PC-3 (cell line): ENCODE results near the gene DENND6B. TPM values are rescaled to one million over a fixed set of nuclear protein-coding genes. Genes with fewer than 3 reads are reported as not detected.

Experiments
- ATAC-seq: fragments of 200-7000 bp; cut with Tn5 transposase; 2 replicates; pipeline ENCODE4 v1.9.1; 2020; ENCODE audit warnings: mild to moderate bottlenecking, moderate library complexity
- BruUV-seq: library from RNA; stranded (reverse); fragments of 400-500 nt; replicated peaks from 2 replicates; lab custom pipeline; 2021; lab: Mats Ljungman, UMichigan
- CTCF ChIA-PET: fragments of 300-600 bp; sonication (Branson Sonifier 250); formaldehyde crosslinking; loops from one replicate; lab custom pipeline; 2022; ENCODE audit warnings: antibody characterized with exemption; lab: Charles Lee
- POLR2A ChIA-PET: fragments of 300-600 bp; sonication (Branson Sonifier 250); formaldehyde crosslinking; loops from one replicate; lab custom pipeline; 2022; ENCODE audit warnings: antibody characterized with exemption; ENCODE audit not compliant: unreplicated experiment; lab: Charles Lee
- DNase-seq: peaks from one replicate; pipeline ENCODE4 v3.0.0-alpha.2; 2015
- H2AFZ ChIP-seq: fragments of 300-600 bp; sonication (generic); 2 replicates; pipeline ENCODE4 v1.6.0; 2016; ENCODE audit warnings: antibody characterized with exemption, low read length
- H3F3A ChIP-seq: fragments of 300-600 bp; sonication (generic); one replicate; pipeline ENCODE4 v1.6.0; 2017; ENCODE audit warnings: antibody characterized with exemption, low read length, control low read depth, mild to moderate bottlenecking; ENCODE audit not compliant: unreplicated experiment
- H3K27ac ChIP-seq: fragments of 300-600 bp; sonication (generic); 2 replicates; pipeline ENCODE4 v1.5.1; 2016; ENCODE audit warnings: mild to moderate bottlenecking, low read length
- H3K27me3 ChIP-seq: fragments of 300-600 bp; sonication (generic); 2 replicates; pipeline ENCODE4 v1.6.1; 2016; ENCODE audit warnings: low read length, mixed read lengths
- H3K36me3 ChIP-seq: fragments of 300-600 bp; sonication (generic); 2 replicates; pipeline ENCODE4 v1.6.1; 2016; ENCODE audit warnings: low read depth, mixed run types, low read length, mixed read lengths
- H3K4me1 ChIP-seq: fragments of 300-600 bp; sonication (generic); 2 replicates; pipeline ENCODE4 v1.5.1; 2016; ENCODE audit warnings: low read length; ENCODE audit not compliant: insufficient read depth
- H3K4me2 ChIP-seq: fragments of 300-600 bp; sonication (generic); 2 replicates; pipeline ENCODE4 v1.6.0; 2016; ENCODE audit warnings: low read length
- H3K4me3 ChIP-seq: fragments of 300-600 bp; sonication (generic); 2 replicates; pipeline ENCODE4 v1.5.1; 2016; ENCODE audit warnings: mild to moderate bottlenecking, low read length, mixed read lengths
- H3K79me2 ChIP-seq: fragments of 300-600 bp; sonication (generic); 2 replicates; pipeline ENCODE4 v1.6.1; 2017; ENCODE audit warnings: low read length, mixed read lengths
- H3K9ac ChIP-seq: fragments of 300-600 bp; sonication (generic); 2 replicates; pipeline ENCODE4 v1.6.0; 2016; ENCODE audit warnings: mild to moderate bottlenecking, low read length
- H3K9me2 ChIP-seq: fragments of 300-600 bp; sonication (generic); replicated peaks from 2 replicates; pipeline ENCODE4 v1.6.1; 2016; ENCODE audit warnings: mixed run types, low read length, mixed read lengths
- H3K9me3 ChIP-seq: fragments of 300-600 bp; sonication (generic); 2 replicates; pipeline ENCODE4 v1.6.1; 2016; ENCODE audit warnings: low read length, mixed read lengths
- H4K20me1 ChIP-seq: fragments of 300-600 bp; sonication (generic); 2 replicates; pipeline ENCODE4 v1.6.1; 2016; ENCODE audit warnings: low read length, mixed read lengths
- CTCF ChIP-seq: fragments of 300-600 bp; sonication (generic); conservative IDR thresholded peaks from 2 replicates; pipeline ENCODE4 v1.5.1; 2017; ENCODE audit warnings: antibody characterized with exemption, low read depth, mild to moderate bottlenecking, low read length
- EZH2 ChIP-seq: fragments of 300-600 bp; sonication (generic); IDR thresholded peaks from one replicate; pipeline ENCODE4 v1.6.1; 2017; ENCODE audit warnings: antibody characterized with exemption, mild to moderate bottlenecking, low read length; ENCODE audit not compliant: unreplicated experiment
- EZH2phosphoT487 ChIP-seq: fragments of 300-600 bp; sonication (generic); IDR thresholded peaks from 2 replicates; pipeline ENCODE4 v1.6.1; 2018; ENCODE audit warnings: mild to moderate bottlenecking, antibody characterized with exemption, low read length, borderline replicate concordance
- intact Hi-C: fragments of 100-400 bp; cut with micrococcal nuclease; formaldehyde crosslinking; loops from 2 replicates; pipeline ENCODE4 v1.9.0; 2023
- total RNA-seq: library from RNA; depleted of rRNA; stranded (reverse); fragments of >200 nt; gene quantifications from 2 replicates; pipeline ENCODE4 v1.2.3, GENCODE V29; 2014

Gene DENND6B
- total RNA-seq, 1 experiment from 2014 or later = 1.1 TPM

- Histone ChIP-seq H3K27ac (no peak overlapping the region), H3K36me3 (no peaks in the 10 kb centered on the region), H4K20me1 (no peaks in the 10 kb centered on the region), H3K9me3 (no peaks in the 10 kb centered on the region), H3K4me1 (peaks cover 10% of the 10 kb centered on the region), H3K4me3 (no peak overlapping the region), H2AFZ (no peak overlapping the region), H3K79me2 (peaks cover 10% of the 10 kb centered on the region), H3K9me2 (no peaks in the 10 kb centered on the region), H3K4me2 (no peak overlapping the region), H3K27me3 (no peaks in the 10 kb centered on the region), H3F3A (no peaks in the 10 kb centered on the region), H3K9ac (no peak overlapping the region)
- BruUV-seq = no TSS peak
- intact Hi-C loops = no loop called here
- ATAC-seq (no peak), DNase-seq (no peak)
- ChIA-PET CTCF (no interaction called here), POLR2A (no interaction called here)
- TF ChIP-seq CTCF (no peak), EZH2 (no peak), EZH2phosphoT487 (no peak)
Observed at GRCh38 chr22:50262973-50263617, 63.7 kb downstream of the DENND6B start.

- POLR2A ChIA-PET = no interaction called here
- H3K4me3 ChIP-seq = no peak overlapping the region
- no peak overlapping the region for H3K9ac ChIP-seq
- H3K27me3 ChIP-seq = no peaks in the 10 kb centered on the region
- peak overlapping the region; percentile 41; the same call in 1 of the 2 replicates for H3K4me2 ChIP-seq
- H3K4me1 ChIP-seq = peaks cover 10% of the 10 kb centered on the region
- H3F3A ChIP-seq = no peaks in the 10 kb centered on the region
- H3K9me3 ChIP-seq = no peaks in the 10 kb centered on the region
- peaks cover 10% of the 10 kb centered on the region for H3K79me2 ChIP-seq
- H3K36me3 ChIP-seq = no peaks in the 10 kb centered on the region
- ATAC-seq (peak; percentile 38), DNase-seq (peak; percentile 43)
- no TSS peak for BruUV-seq
- CTCF ChIA-PET = no interaction called here
- no peak for TF ChIP-seq CTCF
- no peak overlapping the region for H2AFZ ChIP-seq
- intact Hi-C loops = no loop called here
- H4K20me1 ChIP-seq = no peaks in the 10 kb centered on the region
- H3K27ac ChIP-seq = no peak overlapping the region
- H3K9me2 ChIP-seq = no peaks in the 10 kb centered on the region
Observed at GRCh38 chr22:50262460-50262911, 64.3 kb downstream of the DENND6B start.

- intact Hi-C loops = no loop called here
- POLR2A ChIA-PET = no interaction called here
- peak; percentile 28 for DNase-seq
- H3K79me2 ChIP-seq = peaks cover 10% of the 10 kb centered on the region
- H4K20me1 ChIP-seq = no peaks in the 10 kb centered on the region
- H3K27me3 ChIP-seq = no peaks in the 10 kb centered on the region
- peak within 1 kb of the TSS; percentile 90 for H3K4me2 ChIP-seq
- H3K9me2 ChIP-seq = no peaks in the 10 kb centered on the region
- BruUV-seq = no TSS peak
- H3K4me3 ChIP-seq = peak within 1 kb of the TSS; percentile 79
- no peak for TF ChIP-seq EZH2
- no peak for TF ChIP-seq EZH2phosphoT487
- no peak for TF ChIP-seq CTCF
- peak; percentile 29 for ATAC-seq
- no peaks in the 10 kb centered on the region for H3K36me3 ChIP-seq
- H2AFZ ChIP-seq = peak within 1 kb of the TSS; percentile 71
- peaks cover 10% of the 10 kb centered on the region for H3K4me1 ChIP-seq
- H3K27ac ChIP-seq = no peak within 1 kb of the TSS
- no peaks in the 10 kb centered on the region for H3F3A ChIP-seq
- H3K9me3 ChIP-seq = no peaks in the 10 kb centered on the region
- H3K9ac ChIP-seq = peak within 1 kb of the TSS; percentile 71
- CTCF ChIA-PET = no interaction called here
Observed at GRCh38 chr22:50261615-50262459, 65.0 kb downstream of the DENND6B start, which contains the start of gene MAPK12. Gene MAPK12, minus strand, starts transcription at chr22:50261683. Its CDS starts 174 bp downstream, at chr22:50261509.
